H1 (cell line): ENCODE results near the gene MAP2K2. TPM values are rescaled to one million over a fixed set of nuclear protein-coding genes. Genes with fewer than 3 reads are reported as not detected.

Source experiments
- CTCF ChIA-PET: fragments of 300-600 bp; sonication (Branson Sonifier 250); formaldehyde crosslinking; loops from one replicate; lab custom pipeline; 2021; ENCODE audit not compliant: partially characterized antibody; lab: Charles Lee
- POLR2A ChIA-PET: fragments of 300-600 bp; sonication (Branson Sonifier 250); formaldehyde crosslinking; loops from one replicate; lab custom pipeline; 2021; ENCODE audit warnings: inconsistent platforms; ENCODE audit not compliant: partially characterized antibody; lab: Charles Lee
- DNase-seq, 2 experiments: peaks; one replicate each; pipeline versions ENCODE4 v3.0.0 to v3.0.0-alpha.2; 2010 to 2022; ENCODE audit warnings: low spot score in 2 of 2, low read depth in 1 of 2, mixed read lengths in 1 of 2
- FAIRE-seq: peaks from 2 replicates; lab custom pipeline; 2011; peaks lifted over from hg19 to GRCh38; lab: Jason Lieb, UNC
- H2AFZ ChIP-seq: 2 replicates; pipeline ENCODE4 v1.8.1; 2012; ENCODE audit warnings: low read length, inconsistent platforms
- H2AK5ac ChIP-seq: 2 replicates; pipeline ENCODE4 v1.6.1; 2013; ENCODE audit warnings: low read depth, low read length
- H2BK120ac ChIP-seq: replicated peaks from 2 replicates; pipeline ENCODE3; 2013; ENCODE audit warnings: low read depth, low read length, inconsistent platforms
- H2BK12ac ChIP-seq: 2 replicates; pipeline ENCODE4 v1.6.1; 2013; ENCODE audit warnings: low read depth, low read length
- H2BK15ac ChIP-seq: 2 replicates; pipeline ENCODE4 v1.6.1; 2013; ENCODE audit warnings: low read length
- H2BK20ac ChIP-seq: 2 replicates; pipeline ENCODE4 v1.6.1; 2013; ENCODE audit warnings: low read length
- H2BK5ac ChIP-seq: 2 replicates; pipeline ENCODE4 v1.6.1; 2013; ENCODE audit warnings: low read depth, low read length
- H3K14ac ChIP-seq: 2 replicates; pipeline ENCODE4 v1.6.1; 2013; ENCODE audit warnings: inconsistent platforms; ENCODE audit not compliant: insufficient read length
- H3K18ac ChIP-seq: 2 replicates; pipeline ENCODE4 v1.6.1; 2013; ENCODE audit warnings: low read length; ENCODE audit errors: extremely low read depth
- H3K23ac ChIP-seq: 2 replicates; pipeline ENCODE4 v1.6.1; 2013; ENCODE audit warnings: inconsistent platforms; ENCODE audit not compliant: insufficient read length
- H3K23me2 ChIP-seq: 2 replicates; pipeline ENCODE4 v1.6.1; 2013; ENCODE audit warnings: low read depth, low read length
- H3K27ac ChIP-seq: 2 replicates; pipeline ENCODE4 v1.6.1; 2011; ENCODE audit warnings: low read depth, low read length, inconsistent platforms
- H3K27me3 ChIP-seq, 4 experiments: replicated peaks in 1 of 4; 1 replicate in 1 of 4; 2 replicates in 3 of 4; pipeline versions ENCODE4 v1.6.1 to v1.8.1; 2011 to 2013; ENCODE audit warnings: low read length in 3 of 4, mild to moderate bottlenecking in 3 of 4, inconsistent platforms in 2 of 4, mixed read lengths in 2 of 4, moderate library complexity in 1 of 4; ENCODE audit not compliant: control insufficient read depth in 3 of 4, insufficient read depth in 3 of 4; ENCODE audit errors: extremely low read depth in 1 of 4
- H3K36me3 ChIP-seq, 4 experiments: 2 replicates each; pipeline versions ENCODE4 v1.6.1 to v1.8.1; 2011 to 2013; ENCODE audit warnings: mild to moderate bottlenecking in 4 of 4, low read length in 3 of 4, moderate library complexity in 2 of 4, control low read depth in 1 of 4, inconsistent platforms in 1 of 4; ENCODE audit not compliant: insufficient read depth in 4 of 4, control insufficient read depth in 2 of 4
- H3K4ac ChIP-seq: replicated peaks from 2 replicates; pipeline ENCODE3; 2013; ENCODE audit warnings: low read length, low read depth, mixed read lengths, inconsistent platforms; ENCODE audit not compliant: insufficient read length
- H3K4me1 ChIP-seq, 4 experiments: replicated peaks in 1 of 4; 1 replicate in 1 of 4; 2 replicates in 3 of 4; pipeline versions ENCODE4 v1.6.1 to v1.8.1; 2011 to 2013; ENCODE audit warnings: low read length in 3 of 4, inconsistent platforms in 2 of 4, mixed read lengths in 1 of 4; ENCODE audit not compliant: insufficient read depth in 4 of 4, control insufficient read depth in 3 of 4
- H3K4me2 ChIP-seq, 2 experiments: 2 replicates each; pipeline versions ENCODE4 v1.6.1 to v1.8.1; 2011 to 2013; ENCODE audit warnings: low read depth in 2 of 2, low read length in 2 of 2, control low read depth in 1 of 2, inconsistent platforms in 1 of 2, mild to moderate bottlenecking in 1 of 2; ENCODE audit not compliant: insufficient read depth in 1 of 2
- H3K4me3 ChIP-seq, 4 experiments: fragments of 200-600, 300-600 bp in 1 of 4; sonication (generic), shearing (Covaris generic), sonication (Bioruptor Twin) in 1 of 4; 2 replicates each; pipeline versions ENCODE4 v1.5.1 to v1.8.1; 2011 to 2016; ENCODE audit warnings: low read length in 4 of 4, low read depth in 3 of 4, control low read depth in 2 of 4, inconsistent platforms in 2 of 4, mild to moderate bottlenecking in 2 of 4, mixed read lengths in 1 of 4, moderate library complexity in 1 of 4; ENCODE audit not compliant: insufficient read depth in 2 of 4; ENCODE audit errors: extremely low read depth in 1 of 4
- H3K56ac ChIP-seq: replicated peaks from 2 replicates; pipeline ENCODE3; 2013; ENCODE audit warnings: low read depth, mild to moderate bottlenecking, mixed read lengths, low read length, inconsistent platforms; ENCODE audit not compliant: insufficient read length
- H3K79me1 ChIP-seq: 2 replicates; pipeline ENCODE4 v1.6.1; 2013; ENCODE audit warnings: low read depth, low read length, control low read depth
- H3K79me2 ChIP-seq, 2 experiments: 2 replicates each; pipeline versions ENCODE4 v1.6.1 to v1.8.1; 2012 to 2013; ENCODE audit warnings: low read length in 2 of 2, mild to moderate bottlenecking in 2 of 2, inconsistent platforms in 1 of 2; ENCODE audit not compliant: insufficient read depth in 2 of 2, control insufficient read depth in 1 of 2
- H3K9ac ChIP-seq, 4 experiments: replicated peaks in 1 of 4; 1 replicate in 1 of 4; 2 replicates in 3 of 4; pipeline versions ENCODE4 v1.6.1 to v1.8.1; 2011 to 2013; ENCODE audit warnings: low read depth in 3 of 4, low read length in 3 of 4, control low read depth in 2 of 4, mild to moderate bottlenecking in 2 of 4, moderate library complexity in 2 of 4, inconsistent platforms in 1 of 4; ENCODE audit errors: extremely low read depth in 1 of 4
- H3K9me3 ChIP-seq, 2 experiments: 2 replicates each; pipeline versions ENCODE4 v1.6.1 to v1.8.1; 2012 to 2013; ENCODE audit warnings: mild to moderate bottlenecking in 2 of 2, moderate library complexity in 2 of 2, control low read depth in 1 of 2, inconsistent platforms in 1 of 2, low read depth in 1 of 2, low read length in 1 of 2, mixed read lengths in 1 of 2; ENCODE audit not compliant: insufficient read depth in 2 of 2
- H4K20me1 ChIP-seq, 2 experiments: replicated peaks in 1 of 2; 2 replicates each; pipeline versions ENCODE3 to v1.8.1; 2011 to 2013; ENCODE audit warnings: inconsistent platforms in 2 of 2, low read length in 2 of 2, mild to moderate bottlenecking in 1 of 2; ENCODE audit not compliant: insufficient read depth in 2 of 2, control insufficient read depth in 1 of 2
- H4K5ac ChIP-seq: 2 replicates; pipeline ENCODE4 v1.6.1; 2013; ENCODE audit warnings: low read length, low read depth, mixed read lengths, inconsistent platforms; ENCODE audit not compliant: insufficient read length
- H4K8ac ChIP-seq: 2 replicates; pipeline ENCODE4 v1.8.0; 2013; ENCODE audit warnings: mild to moderate bottlenecking, moderate library complexity, low read length, inconsistent platforms; ENCODE audit not compliant: insufficient read depth; ENCODE audit errors: extremely low read depth
- H4K91ac ChIP-seq: replicated peaks from 2 replicates; pipeline ENCODE3; 2013; ENCODE audit warnings: low read length, mixed read lengths, inconsistent platforms; ENCODE audit not compliant: insufficient read length
- CEBPB ChIP-seq: IDR thresholded peaks from 2 replicates; pipeline ENCODE4 v1.6.1; 2012; ENCODE audit warnings: low read depth, low read length
- CHD1 ChIP-seq: IDR thresholded peaks from 2 replicates; pipeline ENCODE4 v1.6.1; 2012; ENCODE audit warnings: low read depth, low read length, improper control_type of control experiment
- CTBP2 ChIP-seq: IDR thresholded peaks from 2 replicates; pipeline ENCODE4 v1.7.0; 2011; ENCODE audit warnings: borderline replicate concordance, mild to moderate bottlenecking, moderate library complexity, mixed read lengths, low read length; ENCODE audit not compliant: insufficient read depth, insufficient read length
- EZH2 ChIP-seq: fragments of 200-600 bp; sonication (generic); IDR thresholded peaks from 2 replicates; pipeline ENCODE4 v1.7.1; 2012; ENCODE audit warnings: low read depth, mild to moderate bottlenecking, moderate library complexity, low read length, inconsistent platforms; ENCODE audit not compliant: severe bottlenecking
- GTF2F1 ChIP-seq: IDR thresholded peaks from 2 replicates; pipeline ENCODE4 v1.6.1; 2012; ENCODE audit warnings: low read depth, low read length, improper control_type of control experiment, borderline replicate concordance
- KDM1A ChIP-seq: fragments of 200-600, 300-600 bp; sonication (generic); IDR thresholded peaks from 2 replicates; pipeline ENCODE4 v1.7.1; 2016; ENCODE audit warnings: mild to moderate bottlenecking, low read length, borderline replicate concordance
- RNF2 ChIP-seq: fragments of 200-900, 300-1000 bp; sonication (generic); IDR thresholded peaks from 2 replicates; pipeline ENCODE4 v1.7.1; 2016; ENCODE audit warnings: borderline replicate concordance, low read depth, mild to moderate bottlenecking, antibody characterized with exemption, low read length; ENCODE audit not compliant: poor library complexity, severe bottlenecking; ENCODE audit errors: missing control alignments
- SRF ChIP-seq: IDR thresholded peaks from 2 replicates; pipeline ENCODE4 v1.6.1; 2011; ENCODE audit warnings: mild to moderate bottlenecking, low read depth, low read length, moderate library complexity
- WGBS, 2 experiments: shearing (Covaris generic) in 1 of 2; methylation state at CpG; one replicate each; pipeline versions ENCODE4 v1.1.6 to v1.1.7; 2013 to 2015; ENCODE audit warnings: low lambda C conversion rate in 2 of 2, mixed read lengths in 2 of 2, inconsistent platforms in 1 of 2, low coverage in 1 of 2, missing lambda C conversion rate in 1 of 2; ENCODE audit not compliant: insufficient replicate concordance in 2 of 2, insufficient coverage in 1 of 2, insufficient read length in 1 of 2; ENCODE audit errors: extremely low coverage in 1 of 2, missing lambda C conversion rate in 1 of 2; 5-methylcytosine and 5-hydroxymethylcytosine counted together
- polyA plus RNA-seq, 7 experiments: library from polyadenylated mRNA; depleted of rRNA in 3 of 7; stranded (reverse) in 5 of 7; unstranded in 2 of 7; fragments of >200 nt in 5 of 7; fragments of 200-250 nt in 2 of 7; gene quantifications; 1 replicate in 5 of 7; 2 replicates in 1 of 7; 4 replicates in 1 of 7; pipeline versions ENCODE4 v1.2.1 to v1.2.3, GENCODE V29; 2011 to 2013; ENCODE audit warnings: missing spikeins in 2 of 7, mixed read lengths in 2 of 7
- total RNA-seq: library from RNA; stranded (reverse); fragmentation: NEBNext Ultra II Directional; extraction: Animal tissue kit (Norgen Biotek cat#: 25700); gene quantifications from 2 replicates; pipeline ENCODE4 v1.2.1, GENCODE V29; 2021

MAP2K2 gene
- total and polyA plus RNA-seq, 2 of the 8 experiments (the other 6 are each of a cell fraction or from before 2014, with no cell fraction given): 111 to 162 TPM

GRCh38 chr19:4161415-4162077 lies 37.6 kb upstream of the MAP2K2 start:
- no peak for TF ChIP-seq SRF
- TF ChIP-seq KDM1A: peak; percentile 87; the same call in 1 of the 2 replicates
- TF ChIP-seq CTBP2: no peak
- no peak for TF ChIP-seq EZH2
- no peak for TF ChIP-seq CHD1
- TF ChIP-seq GTF2F1: no peak
- no peak for TF ChIP-seq RNF2
- TF ChIP-seq CEBPB: no peak

More at GRCh38 chr19:4161415-4162077, 37.6 kb upstream of the MAP2K2 start:
- Histone ChIP-seq H2BK15ac (no peak overlapping the region), H2AK5ac (no peak overlapping the region), H3K4me2 (no peak overlapping the region), H3K18ac (no peak overlapping the region), H3K79me2 (no peaks in the 10 kb centered on the region), H2BK120ac (no peak overlapping the region), H2AFZ (no peak overlapping the region), H3K23ac (no peak overlapping the region), H4K5ac (no peak overlapping the region), H3K56ac (no peak overlapping the region), H3K9me3 (no peaks in the 10 kb centered on the region), H3K4me1 (no peaks in the 10 kb centered on the region), H4K20me1 (no peaks in the 10 kb centered on the region), H2BK5ac (no peak overlapping the region), H2BK12ac (no peak overlapping the region), H3K9ac (no peak overlapping the region), H3K4ac (no peak overlapping the region), H4K91ac (no peak overlapping the region), H3K23me2 (no peaks in the 10 kb centered on the region), H3K27ac (no peak overlapping the region), H4K8ac (no peak overlapping the region), H3K36me3 (no peaks in the 10 kb centered on the region), H3K14ac (no peak overlapping the region), H3K79me1 (no peaks in the 10 kb centered on the region), H3K4me3 (no peak overlapping the region), H3K27me3 (no peaks in the 10 kb centered on the region), H2BK20ac (no peak overlapping the region; the same call in 1 of the 2 replicates)
- CTCF ChIA-PET: interaction anchor here (0.7 to 2.7 kb wide), 6 partner anchors 15 to 886 kb away, joined by 3 to 19 read pairs (median 5); no protein-coding TSS in a partner anchor
- DNase-seq (no peak), FAIRE-seq (no peak)
- 82% methylated on average over 7 of the region's 7 CpGs; no CpG with 5 or more reads in 1 of the 2 experiments for WGBS, 2 experiments
- POLR2A ChIA-PET: no interaction called here
